HG03025 (cell line): ENCODE results near the gene PLK3.

ENCODE experiments used
- ATAC-seq: cut with Tn5 transposase; IDR thresholded peaks from one replicate; pipeline ENCODE4 v1.9.1; 2021; ENCODE audit warnings: mild to moderate bottlenecking, moderate library complexity; ENCODE audit not compliant: unreplicated experiment, low FRiP score

PLK3 gene

GRCh38 chr1:44849575-44850132 is 49.5 kb downstream of the PLK3 start:
- no peak for ATAC-seq

GRCh38 chr1:44851308-44851707 is 51.1 kb downstream of the PLK3 start:
- no peak for ATAC-seq

- no peak for ATAC-seq
Observed at GRCh38 chr1:44853201-44853600, 53.0 kb downstream of the PLK3 start.

- ATAC-seq = no peak
Observed at GRCh38 chr1:44854970-44855369, 54.8 kb downstream of the PLK3 start.
